HG03432 (cell line): Measurements from ENCODE around the gene CTSD.

Experiments used
- ATAC-seq: cut with Tn5 transposase; IDR thresholded peaks from one replicate; pipeline ENCODE4 v1.9.1; 2021; ENCODE audit warnings: mild to moderate bottlenecking, moderate library complexity; ENCODE audit not compliant: unreplicated experiment

The CTSD gene

DNA sequence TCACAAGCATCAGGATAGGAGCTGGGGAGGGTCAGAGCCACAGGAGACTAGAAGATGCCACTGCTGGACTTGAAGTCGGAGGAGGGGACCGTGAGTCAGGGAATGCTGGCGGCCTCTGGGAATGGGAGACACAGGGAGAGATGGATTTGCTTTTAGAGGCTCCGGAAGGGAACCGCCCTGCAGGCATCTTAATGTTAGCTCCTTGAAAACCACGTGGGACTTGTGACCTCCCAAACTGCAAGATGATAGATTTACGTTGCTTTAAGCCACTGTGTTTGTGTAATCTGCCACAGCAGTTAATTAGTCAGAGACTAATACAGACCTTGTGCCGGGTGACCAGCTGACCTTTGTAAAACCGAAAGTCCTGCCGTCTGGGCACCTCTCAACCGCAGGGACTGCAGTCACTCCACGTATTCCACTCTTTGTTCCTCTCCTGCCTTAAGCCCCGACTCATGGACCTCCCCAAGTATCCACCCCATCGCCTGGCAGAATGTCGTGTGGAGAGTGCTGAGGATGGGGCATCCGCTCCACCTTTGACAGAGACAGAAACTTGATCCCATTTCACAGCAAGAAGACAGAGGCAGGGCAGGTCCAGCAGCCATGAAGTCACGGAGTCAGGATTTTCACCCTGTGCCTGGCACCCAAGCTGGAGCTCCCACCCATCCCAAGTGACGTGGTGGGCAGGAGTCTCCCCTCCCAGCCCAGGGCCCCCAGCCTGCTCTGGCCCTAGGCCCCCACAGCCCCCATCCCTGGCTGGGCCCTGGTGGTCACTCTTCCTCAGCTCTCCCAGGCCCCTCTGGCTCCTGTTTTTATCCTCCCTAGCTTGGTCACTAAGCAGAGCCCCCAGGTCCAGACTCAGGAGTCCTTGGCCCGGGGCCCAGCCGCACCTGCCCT is 19.4 kb upstream of the CTSD start:
- ATAC-seq = no peak

DNA sequence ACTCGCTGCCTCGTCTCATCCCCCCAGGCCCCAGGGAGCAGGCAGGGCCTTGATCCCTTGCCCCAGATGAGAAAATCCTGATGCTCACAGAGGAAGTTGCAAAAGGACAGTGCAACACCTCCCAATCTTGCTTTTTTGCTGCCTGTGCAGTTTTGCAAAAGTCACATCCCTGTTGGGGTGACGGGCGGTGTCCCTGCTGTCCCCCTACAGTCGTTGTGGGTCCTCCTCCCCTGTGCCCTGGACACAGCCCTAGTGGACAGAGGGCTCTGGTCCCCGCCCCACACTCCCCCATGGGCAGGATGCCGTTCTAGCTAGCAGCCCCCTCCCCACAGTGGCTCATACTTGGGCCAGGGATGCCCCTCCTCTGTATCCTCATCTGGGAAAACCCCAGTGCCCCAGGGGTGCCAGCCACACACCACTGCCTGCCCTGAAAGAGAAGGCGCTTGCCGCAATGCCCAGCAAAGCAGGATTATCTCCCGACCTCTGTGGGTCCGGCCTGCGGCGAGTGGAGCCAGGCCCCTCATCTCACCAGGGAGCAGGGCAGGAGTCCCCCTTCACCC is 18.4 kb upstream of the CTSD start:
- no peak for ATAC-seq

DNA sequence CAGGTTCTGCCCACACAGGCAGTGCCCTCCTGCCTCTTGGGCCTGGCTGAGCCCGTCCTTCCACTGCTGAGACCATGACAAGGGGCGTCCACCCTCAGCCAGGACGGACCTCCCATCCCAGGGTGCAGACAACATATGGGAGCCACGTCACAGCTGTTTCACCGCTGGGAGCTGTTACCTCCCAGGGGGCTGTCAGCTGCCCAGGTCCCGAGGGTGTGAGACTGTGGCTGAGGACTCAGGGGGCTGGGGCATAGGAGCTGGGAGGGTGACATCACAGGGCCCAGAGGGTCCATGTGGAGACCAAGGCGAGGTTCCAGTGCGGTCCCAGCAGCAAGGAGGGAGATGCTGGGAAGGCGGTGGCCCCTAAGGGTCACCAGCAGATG is 17.9 kb upstream of the CTSD start:
- no peak for ATAC-seq

DNA sequence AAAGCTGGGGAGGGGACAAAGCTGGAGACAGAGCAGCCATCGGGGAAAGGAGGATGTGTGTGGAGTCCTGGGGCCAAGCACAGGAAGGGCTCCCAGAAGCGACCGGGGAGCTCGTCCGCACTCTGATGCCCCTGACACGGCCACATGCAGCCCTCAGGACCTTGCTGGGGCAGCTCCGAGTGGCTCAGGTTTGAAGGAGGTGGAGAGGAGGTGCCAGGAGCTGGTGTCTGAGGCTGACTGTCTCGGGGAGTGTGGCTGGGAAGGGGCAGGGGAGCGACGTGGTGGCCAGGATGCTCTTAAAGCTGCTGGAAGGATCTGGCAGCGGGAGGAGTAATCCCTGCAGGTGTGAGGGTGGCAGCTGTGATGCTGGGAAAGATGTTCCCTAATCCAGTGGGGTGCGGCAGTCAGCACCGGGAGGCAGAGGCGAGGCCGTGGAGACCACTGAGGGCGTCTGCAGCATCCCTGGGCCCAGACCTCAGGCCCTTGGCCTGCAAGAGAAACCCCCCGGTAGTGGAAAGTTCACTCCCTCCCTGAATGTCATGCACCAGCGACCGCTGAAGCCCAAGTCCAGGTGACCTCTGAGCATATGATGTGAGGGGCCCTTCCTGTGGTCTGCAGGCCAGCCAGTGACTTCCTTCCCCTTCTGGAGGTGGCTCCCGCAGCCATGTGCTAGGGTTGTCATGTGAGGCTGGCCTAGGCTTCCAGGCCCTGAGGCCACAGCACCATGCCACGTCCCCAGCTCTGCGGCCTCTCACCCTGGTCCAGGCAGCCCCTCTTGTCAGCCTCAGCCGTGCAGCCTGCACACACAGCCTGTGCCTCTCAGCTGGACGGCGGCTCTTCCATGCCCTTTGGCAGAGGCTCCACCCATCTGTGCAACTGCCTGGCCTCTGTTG is 17.2 kb upstream of the CTSD start:
- no peak for ATAC-seq

DNA sequence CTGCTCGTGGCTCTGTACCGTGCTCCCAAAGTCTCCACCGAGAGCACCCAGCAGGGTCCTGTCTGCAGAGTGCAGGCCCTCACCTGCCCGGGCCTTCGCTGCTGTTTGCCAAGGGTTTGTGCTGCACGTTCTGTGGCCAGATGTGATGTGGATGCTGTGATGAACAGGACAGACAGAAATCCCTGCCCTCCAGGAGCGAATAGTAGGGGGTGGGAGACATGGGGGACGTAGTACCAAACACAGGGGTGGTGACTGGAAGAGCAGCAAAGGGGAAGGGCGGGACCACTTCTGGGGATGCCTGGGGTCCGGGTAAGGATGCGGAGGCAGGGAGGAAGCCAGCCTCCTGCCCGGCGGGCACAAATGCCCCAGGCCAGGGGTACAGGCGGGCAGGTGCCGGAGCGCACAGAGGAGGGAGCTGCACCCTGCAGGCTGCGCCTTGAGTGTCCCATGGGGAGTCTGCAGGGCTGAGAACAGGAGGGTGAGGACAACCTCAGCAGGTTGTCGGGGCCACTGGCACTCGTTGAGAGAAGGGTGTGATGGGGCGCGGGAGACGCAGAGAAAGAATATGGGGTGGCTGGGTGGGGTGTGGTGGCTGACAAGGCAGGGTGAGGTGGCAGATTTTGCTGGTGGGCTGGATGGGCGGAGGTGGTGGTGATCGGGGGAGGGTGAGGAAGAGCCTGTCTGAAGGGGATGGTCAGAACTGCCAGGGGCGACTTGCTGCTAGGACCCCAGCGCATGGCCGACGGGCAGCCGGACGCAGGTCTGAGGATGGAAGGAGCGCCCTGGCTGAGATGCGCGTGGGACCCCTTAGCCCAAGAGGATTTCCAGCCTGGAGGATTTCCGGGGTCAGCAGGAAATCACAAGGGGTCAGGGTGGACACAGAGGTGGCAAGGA is 16.3 kb upstream of the CTSD start:
- ATAC-seq = no peak

GRCh38 chr11:1779034-1779805 is 15.5 kb upstream of the CTSD start:
- ATAC-seq = no peak

GRCh38 chr11:1778141-1778911 is 14.6 kb upstream of the CTSD start:
- ATAC-seq = no peak

DNA sequence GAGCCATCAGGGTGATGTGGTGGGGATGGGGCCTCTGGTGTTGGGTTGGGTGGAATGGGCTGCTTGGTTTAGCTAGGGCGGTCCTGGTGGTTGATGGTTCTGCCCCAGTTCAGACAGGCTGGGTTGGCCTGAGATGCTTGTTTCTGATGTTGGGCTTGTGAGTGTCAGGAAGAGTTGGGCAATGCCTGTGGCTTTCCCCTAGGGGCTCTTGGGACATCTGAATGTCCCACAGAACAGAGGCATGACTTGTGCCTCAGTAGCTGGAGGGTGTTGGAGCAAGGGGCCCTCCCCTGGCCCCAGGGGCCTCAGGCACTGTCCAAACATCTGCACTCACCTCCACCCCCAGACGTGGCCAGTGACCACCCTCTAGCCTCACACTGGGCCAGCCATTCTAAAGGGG is 14.0 kb upstream of the CTSD start:
- ATAC-seq = no peak

DNA sequence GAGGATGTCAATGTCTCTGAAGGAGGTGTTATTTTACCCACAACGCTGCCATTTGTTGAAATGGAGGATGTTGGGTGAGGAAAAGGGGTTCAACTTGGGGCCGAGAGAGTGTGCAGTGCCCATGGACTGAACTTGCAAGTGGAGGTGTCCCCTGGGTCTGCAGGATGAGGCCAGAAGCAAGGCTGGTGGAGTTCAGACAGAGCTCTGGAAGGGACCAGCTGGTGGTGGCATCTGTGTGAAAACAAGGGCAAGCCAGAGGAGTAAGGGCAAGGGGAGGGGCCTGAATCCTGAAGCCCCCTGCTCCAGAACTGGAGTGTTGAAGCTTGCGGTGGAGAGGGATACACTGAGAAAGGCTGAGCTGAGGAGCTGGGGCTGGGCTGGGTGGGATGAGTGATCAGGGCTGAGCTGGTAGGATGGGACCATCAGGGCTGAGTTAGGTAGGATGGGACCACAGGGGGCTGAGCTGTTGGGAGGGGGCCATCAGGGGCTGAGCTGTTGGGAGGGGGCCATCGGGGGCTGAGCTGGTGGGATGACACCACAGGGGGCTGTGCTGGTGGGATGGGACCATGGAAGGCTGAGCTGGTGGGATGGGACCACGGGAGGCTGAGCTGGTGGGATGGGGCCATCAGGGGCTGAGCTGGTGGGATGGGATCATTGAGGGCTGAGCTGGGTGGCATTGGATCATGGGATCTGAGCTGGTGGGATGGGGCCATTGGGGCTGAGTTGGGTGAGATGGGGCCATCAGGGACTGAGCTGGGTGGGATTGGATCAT is 13.4 kb upstream of the CTSD start:
- no peak for ATAC-seq

DNA sequence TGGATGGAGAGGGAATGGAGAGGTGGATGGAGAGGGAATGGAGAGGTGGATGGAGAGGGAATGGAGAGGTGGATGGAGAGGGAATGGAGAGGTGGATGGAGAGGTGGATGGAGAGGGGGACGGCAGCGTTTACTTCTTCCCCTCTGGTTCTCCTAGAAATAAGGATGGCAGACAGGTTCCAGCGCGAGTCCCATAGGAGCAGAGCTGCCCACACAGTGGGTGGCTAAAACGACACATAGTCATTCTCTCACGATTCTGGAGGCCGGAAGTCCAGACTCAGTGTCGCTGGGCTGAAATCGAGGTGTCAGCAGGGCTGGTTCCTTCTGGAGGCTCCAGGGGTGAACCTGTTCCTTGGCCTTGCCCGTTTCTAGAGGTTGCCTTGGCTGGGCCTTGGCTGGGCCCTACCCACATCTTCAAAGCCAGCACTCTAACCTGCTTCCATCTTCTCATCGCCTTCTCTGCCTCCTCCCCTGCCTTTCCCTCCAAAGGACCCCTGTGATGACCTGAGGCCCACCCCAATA is 12.7 kb upstream of the CTSD start:
- ATAC-seq = no peak

DNA sequence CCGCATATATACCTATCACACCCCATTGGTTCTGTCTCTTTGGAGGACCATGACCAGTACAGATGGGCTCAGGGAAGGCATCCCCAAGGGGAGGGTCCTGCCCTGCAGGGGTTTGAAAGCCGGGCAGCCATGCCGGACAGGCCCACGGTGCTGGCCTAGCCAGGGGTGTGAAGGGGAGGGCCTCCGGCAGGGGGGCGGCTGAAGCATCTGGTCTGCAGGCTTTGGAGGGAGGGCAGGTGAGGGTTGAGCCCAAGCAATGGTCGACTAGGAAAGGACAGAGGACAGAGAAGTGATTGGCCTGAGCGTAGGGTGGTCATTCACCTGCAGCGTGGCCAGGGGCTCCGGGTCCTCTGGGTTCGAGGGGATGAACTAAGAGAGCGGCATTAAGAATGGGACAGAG is 11.2 kb upstream of the CTSD start:
- no peak for ATAC-seq

GRCh38 chr11:1773994-1774550 is 10.3 kb upstream of the CTSD start:
- ATAC-seq = no peak

GRCh38 chr11:1773131-1773993 is 9.6 kb upstream of the CTSD start:
- ATAC-seq = no peak

DNA sequence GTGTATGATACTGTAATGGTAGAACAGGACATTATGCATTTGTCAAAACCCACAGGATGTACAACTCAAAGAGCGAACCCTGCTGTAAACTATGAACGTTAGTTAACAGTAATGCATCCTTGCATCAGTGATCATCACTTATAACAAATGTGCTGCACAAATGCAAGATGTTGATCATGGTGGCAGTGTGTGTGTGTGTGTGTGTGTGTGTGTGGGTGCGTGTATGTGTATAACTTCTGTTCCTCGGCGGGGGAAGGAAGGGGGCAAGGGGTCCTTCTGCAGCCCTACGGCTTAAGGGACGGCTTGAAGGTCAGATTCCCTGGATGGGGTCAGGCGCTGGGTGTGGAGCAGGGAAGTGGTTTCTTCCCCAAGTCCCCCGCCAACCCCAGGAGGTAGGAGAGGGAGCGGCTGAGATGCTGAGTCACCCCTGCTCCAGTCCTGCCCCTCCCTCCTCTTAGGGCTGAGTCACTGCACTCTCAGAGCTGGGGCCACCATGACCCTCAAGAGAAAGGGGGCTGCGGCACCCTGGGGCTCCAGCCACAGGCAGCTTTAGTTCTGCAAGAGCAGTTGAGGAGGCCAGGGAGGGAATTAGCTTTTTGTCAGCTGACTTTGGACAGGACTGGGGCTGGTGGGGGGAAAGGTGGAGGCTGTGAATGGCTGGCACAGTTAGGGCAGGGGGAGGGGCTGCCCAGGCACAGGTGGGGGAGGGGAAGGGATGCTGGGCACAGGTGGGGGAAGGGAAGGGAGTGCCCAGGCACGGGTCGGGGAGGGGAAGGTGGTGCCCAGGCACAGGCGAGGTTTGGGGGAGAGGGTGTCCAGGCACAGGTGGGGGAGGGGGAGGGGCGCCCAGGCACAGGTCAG is 8.8 kb upstream of the CTSD start:
- ATAC-seq = no peak

DNA sequence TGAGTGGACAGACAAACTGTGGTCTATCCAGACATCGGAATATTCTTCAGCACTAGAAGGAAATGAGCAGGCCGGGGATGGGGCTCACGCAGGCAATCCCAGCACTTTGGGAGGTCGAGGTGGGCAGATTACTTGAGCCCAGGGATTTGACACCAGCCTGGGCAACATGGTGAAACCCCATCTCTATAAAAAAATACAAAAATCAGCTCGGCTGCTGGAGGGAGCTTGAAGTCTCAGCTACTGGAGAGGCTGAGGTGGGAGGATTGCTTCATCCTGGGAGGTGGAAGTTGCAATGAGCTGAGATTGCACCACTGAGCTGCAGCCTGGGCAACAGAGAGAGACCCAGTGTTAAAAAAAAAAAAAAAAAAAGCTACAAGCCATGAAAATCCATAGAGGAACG is 8.0 kb upstream of the CTSD start:
- no peak for ATAC-seq

GRCh38 chr11:1771273-1771672 is 7.5 kb upstream of the CTSD start:
- no peak for ATAC-seq
